GM19351 (cell line): ENCODE measurements around the gene SCN3A.
A peak's percentile ranks its signal among the peaks of the same experiment; 100 is the strongest.

Experiments used
- ATAC-seq: cut with Tn5 transposase; IDR thresholded peaks from one replicate; pipeline ENCODE4 v1.9.1; 2021; ENCODE audit warnings: mild to moderate bottlenecking, moderate library complexity; ENCODE audit not compliant: unreplicated experiment

SCN3A gene

GRCh38 chr2:165203689-165204559 lies at the start of gene SCN3A:
SCN3A (minus strand) TSS chr2:165204050; CDS start chr2:165176394, 27,656 bp downstream.
- peak; percentile 70 for ATAC-seq

- ATAC-seq: no peak
Measured at GRCh38 chr2:165253178-165253577, 49.3 kb upstream of the SCN3A start.

GRCh38 chr2:165251366-165251765 lies 47.5 kb upstream of the SCN3A start:
- no peak for ATAC-seq

GRCh38 chr2:165248238-165248637 lies 44.4 kb upstream of the SCN3A start:
- no peak for ATAC-seq

GRCh38 chr2:165245081-165245793 lies 41.4 kb upstream of the SCN3A start:
- no peak for ATAC-seq

GRCh38 chr2:165240916-165241315 lies 37.1 kb upstream of the SCN3A start:
- ATAC-seq: no peak

- ATAC-seq: no peak
Measured at GRCh38 chr2:165239856-165240515, 36.1 kb upstream of the SCN3A start.

GRCh38 chr2:165239230-165239629 lies 35.4 kb upstream of the SCN3A start, which contains the start of gene SCN2A:
SCN2A (plus strand) TSS chr2:165239414; CDS start chr2:165295824, 56,410 bp downstream.
- peak; percentile 84 for ATAC-seq

- no peak for ATAC-seq
Measured at GRCh38 chr2:165238295-165238694, 34.4 kb upstream of the SCN3A start.

- no peak for ATAC-seq
Measured at GRCh38 chr2:165237056-165237455, 33.2 kb upstream of the SCN3A start.

- no peak for ATAC-seq
Measured at GRCh38 chr2:165227571-165227970, 23.7 kb upstream of the SCN3A start.

GRCh38 chr2:165224941-165225340 lies 21.1 kb upstream of the SCN3A start:
- no peak for ATAC-seq

- no peak for ATAC-seq
Measured at GRCh38 chr2:165219481-165219880, 15.6 kb upstream of the SCN3A start.

- no peak for ATAC-seq
Measured at GRCh38 chr2:165214093-165214492, 10.2 kb upstream of the SCN3A start.

GRCh38 chr2:165208094-165208493 lies 4.2 kb upstream of the SCN3A start:
- no peak for ATAC-seq

- no peak for ATAC-seq
Measured at GRCh38 chr2:165205865-165206264, 2.0 kb upstream of the SCN3A start.

- ATAC-seq: no peak
Measured at GRCh38 chr2:165202239-165202638, 1.6 kb downstream of the SCN3A start.

GRCh38 chr2:165198181-165198580 lies 5.7 kb downstream of the SCN3A start:
- no peak for ATAC-seq

- ATAC-seq: no peak
Measured at GRCh38 chr2:165197346-165197745, 6.5 kb downstream of the SCN3A start.

- no peak for ATAC-seq
Measured at GRCh38 chr2:165196411-165196810, 7.4 kb downstream of the SCN3A start.

- ATAC-seq: peak; percentile 91
Measured at GRCh38 chr2:165193178-165193777, 10.6 kb downstream of the SCN3A start.
